ENCODE results near the gene OR52L1.

The OR52L1 gene

GRCh38 chr11:5940748-5941147, 46.0 kb downstream of the OR52L1 start:
- DNase-seq (ENCODE audit: low spot score), result no peak

GRCh38 chr11:5938603-5938965, 48.2 kb downstream of the OR52L1 start:
- DNase-seq (ENCODE audit: low spot score), result no peak

- DNase-seq (ENCODE audit: low spot score), result no peak
Observed at GRCh38 chr11:5937868-5938602, 48.8 kb downstream of the OR52L1 start.
